T-helper 2 cell treated with Interferon-gamma antibody and Interleukin-4, amounts not matched to agents 100 ng/mL and 5 ng/mL, for 36 hours (primary cell): Measurements from ENCODE around the gene WTIP. TPM values are rescaled to one million over a fixed set of nuclear protein-coding genes. Genes with fewer than 3 reads are reported as not detected.
"Not testable (repeated sequence)": the region's sequence is repeated elsewhere in the genome, so short reads cannot be mapped to it uniquely, and the experiment has no call there.

Source experiments
- intact Hi-C: fragments of 100-400 bp; cut with micrococcal nuclease; formaldehyde crosslinking; loops from one replicate; pipeline ENCODE4 v1.15.1; 2023
- total RNA-seq: library from RNA; stranded (reverse); gene quantifications from 2 replicates; pipeline ENCODE4 v1.2.3, GENCODE V29; 2022

Gene WTIP
- total RNA-seq, 1 donor from 2014 or later: 0.91 TPM

GRCh38 chr19:34502582-34503411 lies 21.2 kb downstream of the WTIP start:
- intact Hi-C loops: no loop called here

GRCh38 chr19:34503531-34504272 lies 22.1 kb downstream of the WTIP start:
- intact Hi-C loops: no loop called here

- intact Hi-C loops: no loop called here
Observed at GRCh38 chr19:34504273-34504808, 22.8 kb downstream of the WTIP start.

GRCh38 chr19:34504809-34505291 lies 23.3 kb downstream of the WTIP start:
- intact Hi-C loops: no loop called here

- intact Hi-C loops: no loop called here
Observed at GRCh38 chr19:34505321-34506025, 23.9 kb downstream of the WTIP start.

GRCh38 chr19:34506026-34506370 lies 24.4 kb downstream of the WTIP start:
- intact Hi-C loops: no loop called here

GRCh38 chr19:34507414-34508067 lies 26.0 kb downstream of the WTIP start:
- intact Hi-C loops: no loop called here

- intact Hi-C loops: no loop called here
Observed at GRCh38 chr19:34508540-34508939, 27.0 kb downstream of the WTIP start.

- intact Hi-C loops: not testable (repeated sequence)
Observed at GRCh38 chr19:34510904-34511303, 29.3 kb downstream of the WTIP start.

GRCh38 chr19:34512254-34512822 lies 30.8 kb downstream of the WTIP start:
- intact Hi-C loops: no loop called here

- intact Hi-C loops: no loop called here
Observed at GRCh38 chr19:34513767-34514166, 32.2 kb downstream of the WTIP start.

- intact Hi-C loops: no loop called here
Observed at GRCh38 chr19:34519602-34520001, 38.0 kb downstream of the WTIP start.

GRCh38 chr19:34523408-34523807 lies 41.9 kb downstream of the WTIP start:
- intact Hi-C loops: no loop called here

GRCh38 chr19:34525001-34525400 lies 43.4 kb downstream of the WTIP start:
- intact Hi-C loops: no loop called here

GRCh38 chr19:34534206-34534605 lies 52.6 kb downstream of the WTIP start:
- intact Hi-C loops: no loop called here

- intact Hi-C loops: no loop called here
Observed at GRCh38 chr19:34539396-34539795, 57.8 kb downstream of the WTIP start.

GRCh38 chr19:34540811-34541557 lies 59.4 kb downstream of the WTIP start:
- intact Hi-C loops: no loop called here

GRCh38 chr19:34549833-34550232 lies 68.3 kb downstream of the WTIP start:
- intact Hi-C loops: no loop called here

- intact Hi-C loops: no loop called here
Observed at GRCh38 chr19:34555447-34555846, 73.9 kb downstream of the WTIP start.

- intact Hi-C loops: no loop called here
Observed at GRCh38 chr19:34556488-34556887, 74.9 kb downstream of the WTIP start.
